H7 (cell line): Measurements from ENCODE around the gene TLE1. TPM values are rescaled to one million over a fixed set of nuclear protein-coding genes. Genes with fewer than 3 reads are reported as not detected.
"Not testable (repeated sequence)": the region's sequence is repeated elsewhere in the genome, so short reads cannot be mapped to it uniquely, and the experiment has no call there.

ENCODE experiments used
- DNase-seq: peaks from one replicate; pipeline ENCODE4 v3.0.0; 2012
- H3K27me3 ChIP-seq: 2 replicates; pipeline ENCODE4 v1.6.0; 2011; ENCODE audit warnings: mild to moderate bottlenecking, low read length; ENCODE audit not compliant: control insufficient read depth, insufficient read depth
- H3K36me3 ChIP-seq: replicated peaks from 2 replicates; pipeline ENCODE4 v1.5.1; 2011; ENCODE audit warnings: low read length; ENCODE audit not compliant: control insufficient read depth, insufficient read depth
- H3K4me3 ChIP-seq: 2 replicates; pipeline ENCODE4 v1.5.1; 2011; ENCODE audit warnings: low read depth, mild to moderate bottlenecking, control low read depth, low read length, moderate library complexity; ENCODE audit not compliant: insufficient read depth
- total RNA-seq: library from RNA; depleted of rRNA; stranded (reverse); fragments of >200 nt; shearing (Covaris generic); gene quantifications from 2 replicates; pipeline ENCODE4 v1.2.3, GENCODE V29; 2014

TLE1 gene
- total RNA-seq, 1 experiment from 2014 or later: 84.1 TPM

GRCh38 chr9:81610740-81611107 lies 78.6 kb downstream of the TLE1 start:
- no peak for DNase-seq

GRCh38 chr9:81609782-81610739 lies 79.3 kb downstream of the TLE1 start:
- Histone ChIP-seq H3K27me3 (no peaks in the 10 kb centered on the region), H3K4me3 (no peak overlapping the region), H3K36me3 (peaks cover 35% of the 10 kb centered on the region)
- no peak for DNase-seq

More at GRCh38 chr9:81610740-81611107, 78.6 kb downstream of the TLE1 start:
- H3K36me3 ChIP-seq: peaks cover 35% of the 10 kb centered on the region
- no peaks in the 10 kb centered on the region for H3K27me3 ChIP-seq
- H3K4me3 ChIP-seq: no peak overlapping the region

DNA sequence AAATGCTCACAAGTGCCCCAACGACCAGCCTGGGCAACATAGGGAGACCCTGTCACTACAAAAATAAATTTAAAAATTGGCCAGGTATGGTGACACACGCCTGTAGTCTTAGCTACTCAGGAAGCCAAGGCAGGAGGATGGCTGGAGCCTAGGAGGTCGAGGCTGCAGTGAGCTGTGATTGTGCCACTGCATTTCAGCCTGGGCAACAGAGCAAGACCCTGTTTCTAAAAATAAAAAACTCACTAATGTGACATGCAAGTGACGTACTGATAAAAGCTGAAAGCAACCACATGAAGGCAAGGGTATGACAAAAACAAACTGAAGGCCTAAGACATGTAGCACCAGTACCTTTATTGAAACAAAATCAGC lies 81.1 kb downstream of the TLE1 start:
- H3K36me3 ChIP-seq: peaks cover 35% of the 10 kb centered on the region
- no peak overlapping the region for H3K4me3 ChIP-seq
- no peaks in the 10 kb centered on the region for H3K27me3 ChIP-seq
- no peak for DNase-seq

- Histone ChIP-seq H3K36me3 (peaks cover 31% of the 10 kb centered on the region), H3K27me3 (no peaks in the 10 kb centered on the region)
- no peak for DNase-seq
These were observed 81.6 kb downstream of the TLE1 start for GRCh38 chr9:81607593-81608288.

GRCh38 chr9:81606261-81606660 lies 83.1 kb downstream of the TLE1 start:
- peaks cover 23% of the 10 kb centered on the region for H3K36me3 ChIP-seq
- not testable (repeated sequence) for DNase-seq, H3K27me3 ChIP-seq, H3K4me3 ChIP-seq

More at GRCh38 chr9:81607593-81608288, 81.6 kb downstream of the TLE1 start:
- no peak overlapping the region for H3K4me3 ChIP-seq

GRCh38 chr9:81605170-81605670 lies 84.1 kb downstream of the TLE1 start:
- Histone ChIP-seq H3K27me3 (no peaks in the 10 kb centered on the region), H3K4me3 (no peak overlapping the region), H3K36me3 (peaks cover 18% of the 10 kb centered on the region)
- no peak for DNase-seq

- Histone ChIP-seq H3K36me3 (peaks cover 12% of the 10 kb centered on the region), H3K4me3 (no peak overlapping the region), H3K27me3 (no peaks in the 10 kb centered on the region)
- DNase-seq: no peak
These were observed 84.8 kb downstream of the TLE1 start for GRCh38 chr9:81604306-81605169.

DNA sequence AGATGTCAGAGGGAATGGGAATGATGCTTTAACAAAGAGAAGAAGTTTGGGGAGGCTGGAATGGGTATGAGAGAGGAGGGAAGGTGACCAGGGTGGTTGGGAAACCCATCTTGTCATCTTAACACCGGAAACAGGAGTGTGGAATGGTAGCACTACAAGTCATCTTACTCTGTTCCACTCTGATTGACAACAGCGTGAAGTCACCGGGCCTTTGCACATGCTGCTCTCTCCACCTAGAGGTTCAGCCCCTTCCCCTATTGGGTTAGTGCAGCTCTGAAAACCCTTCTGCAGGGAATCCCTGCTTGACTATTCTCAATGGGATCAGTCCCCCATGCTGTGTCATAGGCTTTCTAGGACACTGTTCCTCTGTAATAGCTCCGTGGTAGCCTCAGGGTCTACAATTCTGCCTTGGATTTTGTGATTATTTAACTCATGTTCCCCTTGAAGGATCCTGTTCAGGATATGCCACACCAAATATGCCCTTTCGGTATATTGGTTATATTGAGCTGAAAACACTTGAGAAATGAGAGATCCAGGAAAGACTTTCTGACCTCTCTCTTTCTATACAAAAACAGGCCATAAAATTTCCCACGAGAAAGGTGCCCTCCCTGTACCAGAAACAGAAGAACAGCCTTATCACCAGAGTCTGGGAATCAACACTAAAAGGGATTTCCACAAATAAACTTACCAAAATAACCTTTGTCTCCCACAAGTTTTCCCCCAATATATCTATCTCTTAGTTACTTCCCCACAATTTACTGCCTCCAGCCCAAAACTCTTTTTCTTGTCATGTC lies 86.3 kb downstream of the TLE1 start:
- Histone ChIP-seq H3K27me3 (no peaks in the 10 kb centered on the region), H3K4me3 (no peak overlapping the region), H3K36me3 (peaks cover 8% of the 10 kb centered on the region)
- DNase-seq: no peak

DNA sequence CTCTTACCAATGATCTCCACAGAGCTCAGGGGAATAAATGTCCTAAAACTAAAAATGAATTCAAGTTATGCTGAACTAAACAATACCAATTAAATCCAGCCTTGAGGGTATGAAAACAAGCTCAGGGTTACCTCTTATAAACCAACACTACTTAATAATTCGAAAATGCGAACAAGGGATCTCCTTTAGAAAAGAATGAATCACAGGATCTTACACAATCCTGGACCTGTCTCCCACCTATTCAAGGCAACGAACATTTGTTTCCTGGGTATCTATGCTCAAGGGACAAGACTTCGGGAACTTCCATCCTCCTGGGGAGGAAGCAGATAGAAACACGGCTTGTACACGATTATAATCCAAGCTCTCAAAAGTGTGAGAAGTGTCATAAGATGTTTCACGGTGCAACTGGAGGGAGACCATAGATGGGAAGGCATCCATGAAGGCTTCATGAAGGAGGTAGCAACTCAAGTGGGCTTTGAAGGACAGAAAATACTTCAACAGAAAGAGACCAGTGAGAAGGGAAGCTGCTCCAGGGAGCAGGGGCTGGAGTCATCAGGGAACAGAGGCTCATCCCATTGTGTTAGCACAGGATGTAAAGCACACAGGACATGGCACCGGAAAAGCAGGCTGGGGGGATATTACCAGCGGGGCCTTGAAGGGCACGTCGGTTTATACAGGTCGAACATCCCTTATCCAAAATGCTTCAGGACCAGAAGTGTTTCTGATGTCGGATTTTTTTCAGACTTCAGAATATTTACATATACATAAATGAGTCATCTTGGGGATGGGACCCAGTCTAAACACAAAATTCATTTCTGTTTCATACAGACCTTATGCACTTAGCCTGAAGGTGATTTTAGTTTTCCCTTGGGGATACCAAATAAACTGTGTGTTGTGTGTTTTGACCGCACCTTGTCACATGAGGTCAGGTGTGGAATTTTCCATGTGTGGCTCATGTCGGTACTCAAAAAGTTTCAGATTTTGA lies 87.4 kb downstream of the TLE1 start:
- Histone ChIP-seq H3K36me3 (peaks cover 4% of the 10 kb centered on the region), H3K27me3 (no peaks in the 10 kb centered on the region), H3K4me3 (no peak overlapping the region)
- no peak for DNase-seq

- DNase-seq: no peak
- no peaks in the 10 kb centered on the region for H3K27me3 ChIP-seq
- no peak overlapping the region for H3K4me3 ChIP-seq
- H3K36me3 ChIP-seq: peaks cover 4% of the 10 kb centered on the region
These were observed 88.7 kb downstream of the TLE1 start for GRCh38 chr9:81600631-81601030.

DNA sequence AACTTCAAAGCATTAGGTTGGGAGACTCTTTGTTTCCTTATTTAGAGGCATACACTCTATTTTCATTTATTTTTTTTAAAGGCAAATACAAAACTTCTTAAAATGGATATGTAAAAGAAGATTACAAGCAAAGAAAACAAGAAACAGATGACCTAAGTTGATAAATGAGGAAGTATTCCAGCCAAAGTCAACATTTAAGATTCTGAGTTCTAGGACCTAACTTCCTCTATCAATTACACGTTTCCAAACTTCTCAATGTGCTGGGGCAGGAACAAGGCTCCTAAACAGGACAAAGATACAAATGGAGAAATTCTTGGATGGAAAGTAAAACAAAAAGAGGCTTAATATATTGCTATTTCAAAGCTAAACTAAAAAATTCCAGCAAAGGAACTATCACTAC lies 89.5 kb downstream of the TLE1 start:
- H3K36me3 ChIP-seq: peaks cover 2% of the 10 kb centered on the region
- DNase-seq: no peak
- no peak overlapping the region for H3K4me3 ChIP-seq
- H3K27me3 ChIP-seq: no peaks in the 10 kb centered on the region

DNA sequence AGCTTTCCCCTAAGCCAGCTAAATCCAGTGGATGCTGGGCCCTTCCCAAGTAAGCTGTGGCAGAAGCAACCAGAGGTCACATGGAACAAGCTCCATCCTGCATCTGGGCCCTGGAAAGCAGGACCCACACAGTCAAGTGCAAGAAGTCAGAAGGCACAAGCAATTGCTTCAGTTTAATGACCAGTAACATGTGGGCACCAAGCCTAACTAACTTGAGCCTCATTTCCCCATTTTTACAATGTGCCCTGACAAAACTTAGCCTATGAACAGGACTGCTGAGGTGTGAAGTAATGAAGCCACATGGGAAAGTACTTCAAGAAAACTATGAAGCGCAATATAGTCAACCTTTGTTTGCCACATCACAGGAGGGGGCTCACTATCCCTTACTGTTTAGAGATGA lies 90.5 kb downstream of the TLE1 start:
- H3K27me3 ChIP-seq: no peaks in the 10 kb centered on the region
- H3K4me3 ChIP-seq: no peak overlapping the region
- H3K36me3 ChIP-seq: no peaks in the 10 kb centered on the region; the same call in none of the 2 replicates
- DNase-seq: no peak

GRCh38 chr9:81598123-81598497 lies 91.2 kb downstream of the TLE1 start:
- no peak overlapping the region for H3K4me3 ChIP-seq
- DNase-seq: no peak
- no peaks in the 10 kb centered on the region; the same call in 1 of the 2 replicates for H3K36me3 ChIP-seq
- no peaks in the 10 kb centered on the region for H3K27me3 ChIP-seq
